Epidermal melanocyte (primary cell): Measurements from ENCODE around the gene EDEM3.
"Not testable (repeated sequence)": the region's sequence is repeated elsewhere in the genome, so short reads cannot be mapped to it uniquely, and the experiment has no call there.

ENCODE experiments used
- DNase-seq: peaks from one replicate; pipeline ENCODE4 v3.0.0; 2011; ENCODE audit warnings: low spot score; ENCODE audit not compliant: insufficient read length

EDEM3 gene

GRCh38 chr1:184679472-184679871, 75.2 kb downstream of the EDEM3 start:
- not testable (repeated sequence) for DNase-seq

GRCh38 chr1:184677344-184677743, 77.3 kb downstream of the EDEM3 start:
- DNase-seq: no peak

GRCh38 chr1:184673305-184673704, 81.4 kb downstream of the EDEM3 start:
- no peak for DNase-seq

GRCh38 chr1:184672013-184672726, 82.5 kb downstream of the EDEM3 start:
- DNase-seq: no peak

- DNase-seq: no peak
These were observed 85.3 kb downstream of the EDEM3 start for GRCh38 chr1:184669391-184669790.

- DNase-seq: no peak
These were observed 89.3 kb downstream of the EDEM3 start for GRCh38 chr1:184665360-184665759.

GRCh38 chr1:184664661-184665060, 90.0 kb downstream of the EDEM3 start:
- no peak for DNase-seq

GRCh38 chr1:184664042-184664660, 90.5 kb downstream of the EDEM3 start:
- peak; percentile 71 for DNase-seq

GRCh38 chr1:184661801-184662200, 92.9 kb downstream of the EDEM3 start:
- no peak for DNase-seq

GRCh38 chr1:184660462-184661191, 94.0 kb downstream of the EDEM3 start:
- DNase-seq: no peak

GRCh38 chr1:184658055-184658454, 96.6 kb downstream of the EDEM3 start:
- no peak for DNase-seq

- no peak for DNase-seq
These were observed 98.4 kb downstream of the EDEM3 start for GRCh38 chr1:184656221-184656620.

- DNase-seq: no peak
These were observed 99.5 kb downstream of the EDEM3 start for GRCh38 chr1:184655185-184655584.

GRCh38 chr1:184650177-184650866, 104.3 kb downstream of the EDEM3 start:
- DNase-seq: no peak

- no peak for DNase-seq
These were observed 105.2 kb downstream of the EDEM3 start for GRCh38 chr1:184649451-184649888.

GRCh38 chr1:184648856-184649201, 105.8 kb downstream of the EDEM3 start:
- no peak for DNase-seq

- DNase-seq: no peak
These were observed 106.3 kb downstream of the EDEM3 start for GRCh38 chr1:184648160-184648855.

- DNase-seq: no peak
These were observed 107.2 kb downstream of the EDEM3 start for GRCh38 chr1:184647471-184647870.

GRCh38 chr1:184646824-184647223, 107.8 kb downstream of the EDEM3 start:
- DNase-seq: no peak

GRCh38 chr1:184646178-184646701, 108.4 kb downstream of the EDEM3 start:
- no peak for DNase-seq

- DNase-seq: no peak
These were observed 109.9 kb downstream of the EDEM3 start for GRCh38 chr1:184644771-184645170.
